HEK293 (cell line): ENCODE measurements around the gene PDE4A.

Source experiments
- CTCF ChIA-PET: fragments of 350-600 bp; formaldehyde crosslinking; extraction: SDS; loops from one replicate; lab custom pipeline; 2021; ENCODE audit warnings: antibody characterized with exemption; lab: Yijun Ruan, JAX
- POLR2A ChIA-PET: fragments of 300-600 bp; formaldehyde crosslinking; extraction: SDS; loops from one replicate; lab custom pipeline; 2020; ENCODE audit warnings: antibody characterized with exemption, inconsistent platforms; lab: Yijun Ruan, JAX
- H3K27ac ChIP-seq: fragments of 200-500 bp; sonication (Bioruptor generic); 2 replicates; pipeline ENCODE4 v1.5.1; 2014; ENCODE audit warnings: low read depth, low read length, control low read depth, inconsistent platforms; ENCODE audit errors: extremely low read depth
- H3K36me3 ChIP-seq, 2 experiments: fragments of 200-500 bp in 1 of 2; sonication (Bioruptor generic) in 1 of 2; 1 replicate in 1 of 2; 2 replicates in 1 of 2; pipeline ENCODE4 v1.5.1; 2014 to 2017; ENCODE audit warnings: inconsistent platforms in 2 of 2, low read length in 2 of 2; ENCODE audit not compliant: control insufficient read depth in 2 of 2, insufficient read depth in 1 of 2
- H3K4me1 ChIP-seq: fragments of 200-500 bp; sonication (Bioruptor generic); 2 replicates; pipeline ENCODE4 v1.5.1; 2014; ENCODE audit warnings: mild to moderate bottlenecking, low read length, inconsistent platforms; ENCODE audit not compliant: control insufficient read depth, insufficient read depth
- H3K4me3 ChIP-seq: 2 replicates; pipeline ENCODE4 v1.5.1; 2011; ENCODE audit warnings: low read depth, mild to moderate bottlenecking, control low read depth, low read length, moderate library complexity
- H3K9me3 ChIP-seq: fragments of 200-500 bp; sonication (Bioruptor generic); 2 replicates; pipeline ENCODE4 v1.5.1; 2014; ENCODE audit warnings: low read depth, low read length, inconsistent platforms; ENCODE audit not compliant: control insufficient read depth, insufficient read depth
- BCL11A ChIP-seq: fragments of 450-650 bp; formaldehyde crosslinking; IDR thresholded peaks from 2 replicates; pipeline ENCODE4 v1.5.1; 2016; ENCODE audit warnings: low read depth, missing biosample characterization, missing genetic modification characterization
- GFI1B ChIP-seq: fragments of 450-650 bp; formaldehyde crosslinking; IDR thresholded peaks from 2 replicates; pipeline ENCODE4 v1.5.1; 2016; ENCODE audit warnings: missing biosample characterization, missing genetic modification characterization
- PRDM2 ChIP-seq: fragments of 450-650 bp; formaldehyde crosslinking; IDR thresholded peaks from 2 replicates; pipeline ENCODE4 v1.5.1; 2016; ENCODE audit warnings: missing biosample characterization, missing genetic modification characterization, borderline replicate concordance
- SALL2 ChIP-seq: fragments of 450-650 bp; formaldehyde crosslinking; IDR thresholded peaks from 2 replicates; pipeline ENCODE4 v1.5.0; 2017; ENCODE audit warnings: missing biosample characterization, mild to moderate bottlenecking, missing genetic modification characterization, borderline replicate concordance
- SCRT2 ChIP-seq: fragments of 450-650 bp; formaldehyde crosslinking; IDR thresholded peaks from 2 replicates; pipeline ENCODE4 v1.5.1; 2016; ENCODE audit warnings: missing biosample characterization, missing genetic modification characterization
- ZBTB17 ChIP-seq: fragments of 450-650 bp; formaldehyde crosslinking; IDR thresholded peaks from 2 replicates; pipeline ENCODE4 v1.5.1; 2016; ENCODE audit warnings: missing biosample characterization, missing genetic modification characterization
- ZNF16 ChIP-seq: fragments of 450-650 bp; formaldehyde crosslinking; IDR thresholded peaks from 2 replicates; pipeline ENCODE4 v1.5.1; 2016; ENCODE audit warnings: low read depth, missing biosample characterization, missing genetic modification characterization
- ZNF23 ChIP-seq: fragments of 450-650 bp; formaldehyde crosslinking; IDR thresholded peaks from 2 replicates; pipeline ENCODE4 v1.5.1; 2016; ENCODE audit warnings: missing biosample characterization, missing genetic modification characterization, borderline replicate concordance
- ZNF239 ChIP-seq: fragments of 450-650 bp; formaldehyde crosslinking; IDR thresholded peaks from 2 replicates; pipeline ENCODE4 v1.5.1; 2016; ENCODE audit warnings: missing biosample characterization, missing genetic modification characterization
- ZNF324 ChIP-seq: fragments of 450-650 bp; formaldehyde crosslinking; IDR thresholded peaks from 2 replicates; pipeline ENCODE4 v1.5.1; 2016; ENCODE audit warnings: missing biosample characterization, missing genetic modification characterization
- ZNF354C ChIP-seq: fragments of 450-650 bp; formaldehyde crosslinking; IDR thresholded peaks from 2 replicates; pipeline ENCODE4 v1.5.1; 2016; ENCODE audit warnings: missing biosample characterization, missing genetic modification characterization, low read depth, borderline replicate concordance
- ZNF391 ChIP-seq: fragments of 450-650 bp; formaldehyde crosslinking; IDR thresholded peaks from 2 replicates; pipeline ENCODE4 v1.5.1; 2016; ENCODE audit warnings: low read depth, missing biosample characterization, missing genetic modification characterization, borderline replicate concordance
- ZNF473 ChIP-seq: fragments of 450-650 bp; formaldehyde crosslinking; IDR thresholded peaks from 2 replicates; pipeline ENCODE4 v1.5.1; 2017; ENCODE audit warnings: missing biosample characterization, missing genetic modification characterization
- ZNF514 ChIP-seq: fragments of 450-650 bp; formaldehyde crosslinking; IDR thresholded peaks from 2 replicates; pipeline ENCODE4 v1.5.1; 2016; ENCODE audit warnings: missing biosample characterization, missing genetic modification characterization
- ZNF555 ChIP-seq: fragments of 450-650 bp; formaldehyde crosslinking; conservative IDR thresholded peaks from 2 replicates; pipeline ENCODE4 v1.5.1; 2017; ENCODE audit warnings: missing biosample characterization, mild to moderate bottlenecking, missing genetic modification characterization, inconsistent platforms
- ZNF621 ChIP-seq: fragments of 450-650 bp; formaldehyde crosslinking; IDR thresholded peaks from 2 replicates; pipeline ENCODE4 v1.5.1; 2017; ENCODE audit warnings: missing biosample characterization, missing genetic modification characterization
- ZNF623 ChIP-seq: fragments of 450-650 bp; formaldehyde crosslinking; IDR thresholded peaks from 2 replicates; pipeline ENCODE4 v1.5.1; 2016; ENCODE audit warnings: missing biosample characterization, missing genetic modification characterization
- ZNF626 ChIP-seq: fragments of 450-650 bp; sonication (Bioruptor Pico); formaldehyde crosslinking; IDR thresholded peaks from 2 replicates; pipeline ENCODE4 v1.5.1; 2018; ENCODE audit warnings: missing biosample characterization, missing genetic modification characterization, inconsistent platforms
- ZNF707 ChIP-seq: fragments of 450-650 bp; formaldehyde crosslinking; IDR thresholded peaks from 2 replicates; pipeline ENCODE4 v1.5.1; 2016; ENCODE audit warnings: missing biosample characterization, missing genetic modification characterization
- ZNF747 ChIP-seq: fragments of 450-650 bp; formaldehyde crosslinking; IDR thresholded peaks from 2 replicates; pipeline ENCODE4 v1.5.1; 2016; ENCODE audit warnings: missing biosample characterization, missing genetic modification characterization
- ZNF785 ChIP-seq: fragments of 450-650 bp; formaldehyde crosslinking; IDR thresholded peaks from 2 replicates; pipeline ENCODE4 v1.5.1; 2016; ENCODE audit warnings: missing biosample characterization, missing genetic modification characterization
- ZNF791 ChIP-seq: fragments of 450-650 bp; formaldehyde crosslinking; IDR thresholded peaks from 2 replicates; pipeline ENCODE4 v1.5.1; 2016; ENCODE audit warnings: missing biosample characterization, missing genetic modification characterization
- ZNF837 ChIP-seq: fragments of 450-650 bp; formaldehyde crosslinking; IDR thresholded peaks from 2 replicates; pipeline ENCODE4 v1.5.1; 2016; ENCODE audit warnings: missing biosample characterization, missing genetic modification characterization
- ZSCAN16 ChIP-seq: fragments of 450-650 bp; formaldehyde crosslinking; IDR thresholded peaks from 2 replicates; pipeline ENCODE4 v1.5.1; 2016; ENCODE audit warnings: missing biosample characterization, missing genetic modification characterization
- ZXDB ChIP-seq: fragments of 450-650 bp; formaldehyde crosslinking; IDR thresholded peaks from 2 replicates; pipeline ENCODE4 v1.5.1; 2016; ENCODE audit warnings: missing biosample characterization, missing genetic modification characterization

Gene PDE4A

GRCh38 chr19:10510301-10510802 is 90.0 kb downstream of the PDE4A start (continued):
- TF ChIP-seq ZNF239 (tag by site-specific recombination) (no peak), SCRT2 (no peak), ZXDB (tag by site-specific recombination) (no peak), ZNF626 (tag by site-specific recombination) (no peak), ZNF514 (no peak), ZNF747 (tag by site-specific recombination) (no peak), ZNF785 (no peak)

- POLR2A ChIA-PET: interaction anchor here (0.5 kb wide), 1 partner anchor 8 kb away, joined by 5 read pairs; no protein-coding TSS in a partner anchor
- no peak overlapping the region for H3K27ac ChIP-seq
- H3K4me3 ChIP-seq: no peak overlapping the region
- CTCF ChIA-PET: interaction anchor here (0.6 to 2.6 kb wide), 5 partner anchors 16 to 121 kb away, joined by 3 to 16 read pairs (median 4); no protein-coding TSS in a partner anchor
- no peak for TF ChIP-seq ZSCAN16 (tag by site-specific recombination)
- no peak for TF ChIP-seq ZNF354C (tag by site-specific recombination)
- TF ChIP-seq ZNF324 (tag by site-specific recombination): no peak
- TF ChIP-seq GFI1B (tag by site-specific recombination): no peak
- TF ChIP-seq ZNF23 (tag by site-specific recombination): no peak
- peak; percentile 97 for TF ChIP-seq ZNF623 (tag by site-specific recombination)
- TF ChIP-seq ZNF391 (tag by site-specific recombination): no peak
- TF ChIP-seq SALL2 (tag by site-specific recombination): no peak
- TF ChIP-seq BCL11A (tag by site-specific recombination): no peak
- TF ChIP-seq ZNF747 (tag by site-specific recombination): no peak
- TF ChIP-seq ZNF16 (tag by site-specific recombination): peak; percentile 70; the same call in 1 of the 2 replicates
- TF ChIP-seq ZNF555: no peak
- TF ChIP-seq, all 188 proteins: peak for 2
- peaks cover 3% of the 10 kb centered on the region; the same call in 1 of the 2 replicates for H3K4me1 ChIP-seq
- H3K9me3 ChIP-seq: no peaks in the 10 kb centered on the region
- peaks cover 0 to 8% of the 10 kb centered on the region in 2 experiments; a peak in 1 of 3 replicates for H3K36me3 ChIP-seq
Measured at GRCh38 chr19:10513223-10513622, 92.9 kb downstream of the PDE4A start.

- TF ChIP-seq ZNF621 (tag by site-specific recombination): no peak
- TF ChIP-seq ZBTB17 (tag by site-specific recombination): no peak
- TF ChIP-seq PRDM2 (tag by site-specific recombination): no peak
- TF ChIP-seq ZNF514: no peak
- no peak for TF ChIP-seq ZNF707 (tag by site-specific recombination)
- TF ChIP-seq ZNF473 (tag by site-specific recombination): no peak
- no peak for TF ChIP-seq ZNF837
- no peak for TF ChIP-seq ZNF791 (tag by site-specific recombination)
- ChIA-PET CTCF (no interaction called here), POLR2A (no interaction called here)
- Histone ChIP-seq H3K27ac (no peak overlapping the region), H3K36me3 (peaks cover 0 to 8% of the 10 kb centered on the region in 2 experiments; a peak in 1 of 3 replicates), H3K4me3 (no peak overlapping the region), H3K9me3 (no peaks in the 10 kb centered on the region), H3K4me1 (peaks cover 3% of the 10 kb centered on the region; the same call in 1 of the 2 replicates)
Measured at GRCh38 chr19:10514211-10515145, 94.1 kb downstream of the PDE4A start.
